ENCODE measurements around the gene KLHL33. TPM values are rescaled to one million over a fixed set of nuclear protein-coding genes. Genes with fewer than 3 reads are reported as not detected.

The KLHL33 gene
- total and polyA plus RNA-seq, 2 donors (not counting 3 experiments of a cell fraction or from before 2014, with no cell fraction given): not detected

DNA sequence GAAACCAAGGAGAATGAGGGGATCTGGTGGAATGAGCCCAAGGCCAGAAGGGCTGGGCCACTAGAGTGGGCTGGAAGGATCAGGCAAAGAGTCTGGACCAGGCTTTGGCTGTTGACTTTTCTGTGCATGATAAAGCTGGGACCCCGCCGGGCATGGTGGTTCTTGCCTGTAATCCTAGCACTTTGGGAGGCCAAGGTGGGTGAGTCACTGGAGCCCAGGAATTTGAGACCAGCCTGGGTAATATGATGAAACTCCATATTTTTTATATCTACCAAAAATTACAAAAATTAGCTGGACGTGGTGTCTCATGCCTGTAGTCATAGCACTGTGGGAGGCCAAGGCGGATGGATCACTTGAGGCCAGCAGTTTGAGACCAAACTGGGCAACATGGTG, 393 bp upstream of the KLHL33 start:
- no peak overlapping the region for H3K27ac ChIP-seq (ENCODE audit: insufficient read depth, low read depth, low read length)
- no peak overlapping the region for H3K4me3 ChIP-seq (replicated peaks in 1 of 3; ENCODE audit: insufficient read depth in 1 of 3, low read depth in 1 of 3, low read length in 3 of 3)
- H4K20me1 ChIP-seq (replicated peaks; ENCODE audit: control insufficient read depth, extremely low read depth, insufficient read depth, low read length): no peaks in the 10 kb centered on the region
- intact Hi-C loops (cut with micrococcal nuclease): no loop called here
- no peak overlapping the region for H3K9ac ChIP-seq (replicated peaks; ENCODE audit: extremely low read depth, insufficient read depth, low read length)
- peaks cover 6 to 16% of the 10 kb centered on the region in 2 experiments for H3K27me3 ChIP-seq (ENCODE audit: control insufficient read depth in 2 of 2, insufficient read depth in 2 of 2, low read length in 2 of 2)
- H3K4me2 ChIP-seq (ENCODE audit: insufficient read depth, low read length): no peak overlapping the region
- POLR2A ChIA-PET: no interaction called here
- peaks cover 5% of the 10 kb centered on the region for H3K4me1 ChIP-seq (ENCODE audit: control insufficient read depth, extremely low read depth, insufficient read depth, low read length)
- no peak for DNase-seq (ENCODE audit: low read depth, low spot score)
- dilution Hi-C loops (cut with MboI; ENCODE audit: extremely low pct_ligation_motif_present, low sequenced_read_pairs): no loop called here
- H3K9me1 ChIP-seq (replicated peaks; ENCODE audit: control insufficient read depth, extremely low read depth, insufficient read depth, low read length): no peaks in the 10 kb centered on the region
- H3K36me3 ChIP-seq (ENCODE audit: control insufficient read depth in 2 of 2, extremely low read depth in 1 of 2, insufficient read depth in 2 of 2, low read length in 2 of 2): no peaks in the 10 kb centered on the region
- no peak for FAIRE-seq
- no TSS peak for BruUV-seq (replicated peaks)
- no peak overlapping the region for H2AFZ ChIP-seq (ENCODE audit: low read depth, low read length)
- H3K79me2 ChIP-seq (ENCODE audit: control insufficient read depth, insufficient read depth, low read length): no peaks in the 10 kb centered on the region
- CTCF ChIA-PET: interaction anchor here (0.6 to 1.7 kb wide), 2 partner anchors 21 to 172 kb away, joined by 3 to 5 read pairs; no protein-coding TSS in a partner anchor
- no peak for TF ChIP-seq FOS (IDR thresholded peaks at IDR 0.05; ENCODE audit: borderline replicate concordance, insufficient read depth, low read length)
- no peak for TF ChIP-seq GATA2 (IDR thresholded peaks at IDR 0.05; ENCODE audit: insufficient read depth, insufficient read length, low read depth, low read length)
- TF ChIP-seq CTCF (IDR thresholded peaks at IDR 0.05; ENCODE audit: extremely low read depth in 1 of 2, insufficient read depth in 1 of 2, low read depth in 1 of 2, low read length in 2 of 2): no peak
- no peak for TF ChIP-seq MYC (IDR thresholded peaks at IDR 0.05; ENCODE audit: low read depth, low read length)
- no peak for TF ChIP-seq EZH2 (IDR thresholded peaks at IDR 0.05; ENCODE audit: borderline replicate concordance, low read depth, low read length, severe bottlenecking)
- TF ChIP-seq, protein P1, sequence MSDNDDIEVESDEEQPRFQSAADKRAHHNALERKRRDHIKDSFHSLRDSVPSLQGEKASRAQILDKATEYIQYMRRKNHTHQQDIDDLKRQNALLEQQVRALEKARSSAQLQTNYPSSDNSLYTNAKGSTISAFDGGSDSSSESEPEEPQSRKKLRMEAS (IDR thresholded peaks at IDR 0.05; ENCODE audit: insufficient read depth, insufficient read length): no peak
- no peak for TF ChIP-seq POLR2A (IDR thresholded peaks at IDR 0.05; ENCODE audit: low read depth, low read length)
- TF ChIP-seq JUN (IDR thresholded peaks at IDR 0.05; ENCODE audit: borderline replicate concordance, insufficient read depth, insufficient read length, low read depth): no peak
- TF ChIP-seq POLR2AphosphoS5 (IDR thresholded peaks at IDR 0.05; ENCODE audit: insufficient read depth, low read depth, low read length): no peak
- no peaks in the 10 kb centered on the region for H3K9me3 ChIP-seq (replicated peaks; ENCODE audit: control insufficient read depth, insufficient read depth, low read length)
